Ectodermal cell (in vitro differentiated cells): ENCODE data around the gene PRPF19.
A peak's percentile ranks its signal among the peaks of the same experiment; 100 is the strongest.

Experiments
- H3K27ac ChIP-seq: 2 replicates; pipeline ENCODE4 v1.7.0; 2013; ENCODE audit warnings: mild to moderate bottlenecking, low read depth, low read length; ENCODE audit not compliant: insufficient read depth, poor library complexity, severe bottlenecking
- H3K27me3 ChIP-seq: 2 replicates; pipeline ENCODE4 v1.7.0; 2013; ENCODE audit warnings: mild to moderate bottlenecking, low read length; ENCODE audit not compliant: insufficient read depth, control insufficient read depth, poor library complexity, severe bottlenecking
- H3K36me3 ChIP-seq: one replicate; pipeline ENCODE4 v1.7.0; 2013; ENCODE audit warnings: low read length; ENCODE audit not compliant: control insufficient read depth, insufficient read depth
- H3K4me1 ChIP-seq: one replicate; pipeline ENCODE4 v1.7.0; 2013; ENCODE audit warnings: low read length; ENCODE audit not compliant: control insufficient read depth, insufficient read depth
- H3K4me3 ChIP-seq: 2 replicates; pipeline ENCODE4 v1.7.0; 2013; ENCODE audit warnings: low read depth, low read length, control low read depth; ENCODE audit not compliant: insufficient read depth
- H3K9me3 ChIP-seq: 2 replicates; pipeline ENCODE4 v1.7.0; 2013; ENCODE audit warnings: mild to moderate bottlenecking, low read length, moderate library complexity; ENCODE audit not compliant: control insufficient read depth
- WGBS, 2 experiments: methylation state at CpG; one replicate each; pipeline ENCODE4 v1.1.7; 2013; ENCODE audit warnings: missing lambda C conversion rate in 2 of 2; 5-methylcytosine and 5-hydroxymethylcytosine counted together

The PRPF19 gene

GRCh38 chr11:60938500-60938899 lies 32.1 kb upstream of the PRPF19 start:
- H3K9me3 ChIP-seq: no peaks in the 10 kb centered on the region
- 80 to 84% methylated on average over 9 of the region's 9 CpGs for WGBS, 2 experiments
- H3K27me3 ChIP-seq: no peaks in the 10 kb centered on the region
- H3K4me3 ChIP-seq: no peak overlapping the region
- H3K36me3 ChIP-seq: peaks cover 6% of the 10 kb centered on the region
- no peaks in the 10 kb centered on the region for H3K4me1 ChIP-seq
- H3K27ac ChIP-seq: no peak overlapping the region

DNA sequence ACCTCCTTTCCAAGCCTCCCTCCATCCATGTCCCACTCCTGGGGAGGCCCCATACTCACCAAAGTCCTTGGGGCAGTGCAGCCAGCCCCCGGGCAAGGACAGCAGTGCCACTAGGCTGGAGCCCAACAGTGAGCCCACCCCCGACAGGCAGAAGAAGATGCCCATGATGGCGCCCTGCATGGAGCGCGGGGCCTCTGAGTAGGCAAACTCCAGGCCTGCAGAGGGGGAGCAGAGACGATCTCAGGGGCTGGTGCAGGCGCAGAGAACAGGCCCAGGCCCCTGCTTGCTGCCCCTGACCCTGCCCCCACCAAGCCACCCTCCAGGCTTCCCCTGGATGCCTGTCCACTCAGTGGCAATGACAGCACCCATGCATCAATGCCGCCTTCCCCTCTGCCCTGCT lies 31.4 kb upstream of the PRPF19 start:
- WGBS, 2 experiments: 93% methylated on average over 8 of the region's 8 CpGs
- Histone ChIP-seq H3K36me3 (peaks cover 6% of the 10 kb centered on the region), H3K4me1 (peaks cover 3% of the 10 kb centered on the region), H3K27me3 (no peaks in the 10 kb centered on the region), H3K27ac (no peak overlapping the region), H3K4me3 (no peak overlapping the region), H3K9me3 (no peaks in the 10 kb centered on the region)

DNA sequence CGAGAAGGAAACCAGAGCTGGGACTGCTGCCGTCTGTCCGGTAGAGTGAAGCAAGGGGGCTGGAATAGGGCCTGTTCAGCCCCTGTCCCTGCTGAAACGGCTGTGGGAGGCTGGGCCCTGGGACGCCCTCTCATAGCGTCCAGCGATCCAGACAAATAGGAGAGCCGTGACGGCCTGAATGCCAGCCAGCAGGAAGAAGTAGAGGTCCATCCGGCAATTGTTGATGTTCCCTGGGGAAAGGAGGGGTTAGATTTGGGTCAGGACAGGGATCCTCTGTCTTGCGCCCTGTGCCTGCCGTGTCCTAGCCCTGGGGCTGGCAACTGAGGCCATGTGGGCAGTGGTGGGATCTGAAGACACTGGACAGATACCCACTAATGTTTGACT lies 30.8 kb upstream of the PRPF19 start:
- WGBS, 2 experiments: 95% methylated on average over 12 of the region's 12 CpGs
- Histone ChIP-seq H3K36me3 (peaks cover 7% of the 10 kb centered on the region), H3K9me3 (no peaks in the 10 kb centered on the region)

GRCh38 chr11:60936467-60937143 lies 30.2 kb upstream of the PRPF19 start:
- H3K27me3 ChIP-seq: no peaks in the 10 kb centered on the region
- peaks cover 6% of the 10 kb centered on the region for H3K4me1 ChIP-seq
- H3K36me3 ChIP-seq: peaks cover 12% of the 10 kb centered on the region
- 88% methylated on average over 18 of the region's 18 CpGs for WGBS, 2 experiments
- no peak overlapping the region for H3K4me3 ChIP-seq
- H3K27ac ChIP-seq: no peak overlapping the region
- H3K9me3 ChIP-seq: no peaks in the 10 kb centered on the region

More for the DNA sequence above, 30.8 kb upstream of the PRPF19 start:
- Histone ChIP-seq H3K27ac (no peak overlapping the region), H3K4me1 (peaks cover 6% of the 10 kb centered on the region), H3K27me3 (no peaks in the 10 kb centered on the region), H3K4me3 (no peak overlapping the region)

DNA sequence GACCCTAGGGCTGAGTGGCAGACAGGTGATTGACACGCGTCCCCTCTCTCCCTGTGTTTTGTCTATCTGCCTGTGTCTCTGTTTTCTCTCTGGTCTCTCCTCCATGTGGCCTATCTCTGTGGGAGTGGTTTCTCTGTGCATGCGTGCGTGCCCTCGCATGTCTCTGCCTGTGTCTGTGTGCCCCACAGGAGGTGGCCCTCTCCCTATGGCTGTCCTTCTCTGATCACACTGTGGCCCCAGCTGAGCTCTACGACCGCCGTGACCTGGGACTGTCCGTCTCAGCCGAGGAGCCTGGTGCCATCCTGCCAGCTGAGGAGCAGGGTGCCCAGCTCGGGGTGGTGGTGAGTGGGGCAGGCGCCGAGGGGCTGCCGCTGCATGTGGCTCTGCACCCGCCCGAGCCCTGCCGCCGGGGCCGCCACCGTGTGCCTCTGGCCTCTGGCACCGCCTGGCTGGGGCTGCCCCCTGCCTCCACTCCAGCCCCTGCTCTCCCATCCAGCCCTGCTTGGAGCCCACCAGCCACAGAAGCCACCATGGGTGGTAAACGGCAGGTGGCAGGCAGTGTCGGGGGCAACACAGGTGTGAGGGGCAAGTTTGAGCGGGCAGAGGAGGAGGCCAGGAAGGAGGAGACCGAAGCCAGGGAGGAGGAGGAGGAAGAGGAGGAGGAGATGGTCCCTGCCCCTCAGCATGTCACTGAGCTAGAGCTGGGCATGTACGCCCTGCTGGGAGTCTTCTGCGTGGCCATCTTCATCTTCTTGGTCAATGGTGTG lies 29.5 kb upstream of the PRPF19 start:
- Histone ChIP-seq H3K4me3 (no peak overlapping the region), H3K9me3 (no peaks in the 10 kb centered on the region), H3K36me3 (peaks cover 16% of the 10 kb centered on the region), H3K27me3 (no peaks in the 10 kb centered on the region), H3K27ac (no peak overlapping the region), H3K4me1 (peaks cover 6% of the 10 kb centered on the region)
- 94 to 96% methylated on average over 27 of the region's 27 CpGs for WGBS, 2 experiments

- H3K27me3 ChIP-seq: no peaks in the 10 kb centered on the region
- no peaks in the 10 kb centered on the region for H3K9me3 ChIP-seq
- no peak overlapping the region for H3K4me3 ChIP-seq
- H3K36me3 ChIP-seq: peaks cover 23% of the 10 kb centered on the region
- H3K27ac ChIP-seq: no peak overlapping the region
- peaks cover 6% of the 10 kb centered on the region for H3K4me1 ChIP-seq
- 93% methylated on average over 21 of the region's 21 CpGs for WGBS, 2 experiments
Measured at GRCh38 chr11:60934790-60935605, 28.6 kb upstream of the PRPF19 start.

- Histone ChIP-seq H3K36me3 (peaks cover 29% of the 10 kb centered on the region), H3K4me1 (peaks cover 6% of the 10 kb centered on the region), H3K9me3 (no peaks in the 10 kb centered on the region), H3K27me3 (no peaks in the 10 kb centered on the region), H3K4me3 (no peak overlapping the region), H3K27ac (no peak overlapping the region)
- WGBS, 2 experiments: 95% methylated on average over 57 of the region's 57 CpGs
Measured at GRCh38 chr11:60934124-60934789, 27.9 kb upstream of the PRPF19 start.

DNA sequence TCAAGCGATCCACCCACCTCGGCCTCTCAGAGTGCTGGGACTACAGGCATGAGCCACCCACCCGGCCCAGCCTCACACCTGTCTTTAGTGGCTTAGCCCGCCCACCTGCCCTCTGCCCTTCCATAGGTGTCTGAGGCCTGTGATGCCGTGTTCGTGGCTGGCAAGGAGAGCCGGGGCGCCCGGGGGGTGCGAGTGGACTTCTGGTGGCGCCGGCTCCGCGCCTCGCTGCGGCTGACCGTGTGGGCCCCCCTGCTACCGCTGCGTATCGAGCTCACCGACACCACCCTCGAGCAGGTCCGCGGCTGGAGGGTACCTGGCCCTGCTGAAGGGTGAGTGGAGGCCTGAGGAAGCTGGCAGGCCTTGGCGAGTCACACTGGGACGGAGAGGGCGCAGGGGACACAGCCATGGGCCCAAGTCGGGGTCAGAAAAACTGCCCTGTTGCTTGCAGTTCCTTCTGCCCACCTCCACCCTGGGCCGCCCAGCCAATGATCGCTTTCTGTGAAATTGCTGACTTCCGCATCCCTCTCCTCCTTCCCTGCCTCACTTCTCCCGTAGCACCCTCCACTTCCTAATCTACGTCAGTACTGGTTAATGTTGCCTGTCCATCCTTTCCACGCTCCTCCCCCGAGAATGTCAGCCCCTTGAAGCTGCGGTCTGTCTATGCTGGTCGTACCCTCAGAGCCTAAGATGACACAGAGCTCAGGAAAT lies 27.2 kb upstream of the PRPF19 start:
- H3K4me3 ChIP-seq: no peak overlapping the region
- H3K27ac ChIP-seq: no peak overlapping the region
- H3K9me3 ChIP-seq: no peaks in the 10 kb centered on the region
- WGBS, 2 experiments: 94% methylated on average over 37 of the region's 37 CpGs
- H3K36me3 ChIP-seq: peaks cover 36% of the 10 kb centered on the region
- no peaks in the 10 kb centered on the region for H3K27me3 ChIP-seq
- peaks cover 6% of the 10 kb centered on the region for H3K4me1 ChIP-seq

DNA sequence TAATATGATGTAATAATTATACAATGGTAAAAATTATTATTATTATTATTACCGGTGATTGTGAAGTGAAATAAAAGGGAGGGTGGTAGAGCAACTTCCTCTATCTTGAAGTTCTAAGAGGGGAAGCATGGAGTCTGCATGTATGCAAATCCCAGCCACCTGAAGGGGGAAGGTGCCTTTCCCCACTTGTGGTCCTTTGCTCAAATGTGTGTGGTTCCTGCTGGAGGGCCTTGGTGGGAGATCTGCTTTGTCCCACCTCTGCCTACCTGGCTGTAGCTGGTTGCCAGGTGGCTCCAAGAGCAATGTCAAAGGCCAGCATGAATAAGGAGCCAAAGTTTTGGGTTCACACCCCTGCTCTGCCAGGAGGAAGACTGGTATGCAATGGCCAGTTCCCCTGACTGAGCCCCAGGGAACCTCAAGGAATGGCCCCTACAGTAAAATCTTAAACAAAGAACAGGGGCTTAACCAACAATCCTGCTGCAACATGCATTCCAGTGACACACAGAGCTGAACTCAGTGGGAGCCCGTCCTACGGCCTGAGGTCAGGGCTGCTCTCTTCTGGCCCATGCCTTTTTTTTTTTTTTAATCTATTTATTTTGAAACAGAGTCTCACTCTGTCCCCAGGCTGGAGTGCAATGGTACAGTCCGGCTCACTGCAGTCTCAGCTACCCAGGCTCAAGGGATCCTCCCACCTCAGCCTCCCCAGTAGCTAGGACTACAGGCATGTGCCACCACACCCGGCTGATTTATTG lies 26.4 kb upstream of the PRPF19 start:
- no peaks in the 10 kb centered on the region for H3K9me3 ChIP-seq
- no peak overlapping the region for H3K4me3 ChIP-seq
- H3K4me1 ChIP-seq: peaks cover 6% of the 10 kb centered on the region
- peaks cover 40% of the 10 kb centered on the region for H3K36me3 ChIP-seq
- 54 to 68% methylated on average over 4 to 5 of the region's 5 CpGs for WGBS, 2 experiments
- H3K27me3 ChIP-seq: no peaks in the 10 kb centered on the region
- peak overlapping the region; percentile 84 for H3K27ac ChIP-seq
